Transverse colon (tissue), 3 donors: Measurements from ENCODE around the gene SPEN.

Experiments
- POLR2A ChIP-seq: fragments of 450-650 bp; IDR thresholded peaks from one replicate; pipeline ENCODE4 v1.6.1; 2016; ENCODE audit warnings: antibody characterized with exemption, mild to moderate bottlenecking, moderate library complexity
- TF ChIP-seq, protein P1 (sequence below), 5 experiments: fragments of 200-600 bp in 3 of 5; fragments of 450-650 bp in 2 of 5; sonication (generic) in 3 of 5; IDR thresholded peaks; 1 replicate in 2 of 5; 2 replicates in 3 of 5; pipeline ENCODE4 v1.5.1; 2016 to 2017; ENCODE audit warnings: antibody characterized with exemption in 5 of 5, inconsistent platforms in 3 of 5, mild to moderate bottlenecking in 2 of 5, moderate library complexity in 1 of 5

DNA sequence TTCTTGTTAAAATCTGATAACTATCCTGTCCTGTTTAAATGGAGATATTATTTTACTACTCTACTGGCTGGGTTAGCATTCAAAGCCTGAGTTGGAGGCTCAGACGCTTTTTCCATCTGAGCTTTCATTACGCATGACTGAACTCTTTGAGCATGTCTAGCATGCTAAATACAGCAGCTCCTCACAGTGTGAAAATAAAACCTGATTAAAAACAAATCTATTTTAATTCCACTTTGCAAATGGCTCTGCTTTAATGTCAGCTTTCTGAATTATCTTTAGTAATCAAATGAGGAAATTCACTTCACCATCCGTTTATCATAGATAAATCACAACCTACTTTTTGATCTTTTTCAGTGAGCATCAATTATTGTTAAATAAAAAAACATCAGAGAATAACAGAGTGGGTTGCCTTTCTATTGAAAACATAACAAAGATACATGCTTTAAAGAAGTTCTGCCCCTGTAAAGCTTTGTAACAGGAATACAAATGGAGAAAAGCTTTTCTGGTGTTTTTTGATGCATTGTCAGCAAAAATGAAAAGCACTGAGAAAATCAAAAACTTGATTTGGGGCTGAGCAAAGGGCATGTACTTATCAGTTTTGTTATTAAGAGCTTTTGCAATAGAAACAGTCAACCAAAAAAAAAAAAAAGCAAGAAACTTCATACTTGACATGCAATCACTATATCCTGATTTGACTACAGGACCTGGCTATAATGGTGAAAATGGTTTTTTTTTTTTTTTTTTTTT, 3.5 kb upstream of the SPEN start:
- TF ChIP-seq POLR2A, result no peak
- TF ChIP-seq, protein P1, sequence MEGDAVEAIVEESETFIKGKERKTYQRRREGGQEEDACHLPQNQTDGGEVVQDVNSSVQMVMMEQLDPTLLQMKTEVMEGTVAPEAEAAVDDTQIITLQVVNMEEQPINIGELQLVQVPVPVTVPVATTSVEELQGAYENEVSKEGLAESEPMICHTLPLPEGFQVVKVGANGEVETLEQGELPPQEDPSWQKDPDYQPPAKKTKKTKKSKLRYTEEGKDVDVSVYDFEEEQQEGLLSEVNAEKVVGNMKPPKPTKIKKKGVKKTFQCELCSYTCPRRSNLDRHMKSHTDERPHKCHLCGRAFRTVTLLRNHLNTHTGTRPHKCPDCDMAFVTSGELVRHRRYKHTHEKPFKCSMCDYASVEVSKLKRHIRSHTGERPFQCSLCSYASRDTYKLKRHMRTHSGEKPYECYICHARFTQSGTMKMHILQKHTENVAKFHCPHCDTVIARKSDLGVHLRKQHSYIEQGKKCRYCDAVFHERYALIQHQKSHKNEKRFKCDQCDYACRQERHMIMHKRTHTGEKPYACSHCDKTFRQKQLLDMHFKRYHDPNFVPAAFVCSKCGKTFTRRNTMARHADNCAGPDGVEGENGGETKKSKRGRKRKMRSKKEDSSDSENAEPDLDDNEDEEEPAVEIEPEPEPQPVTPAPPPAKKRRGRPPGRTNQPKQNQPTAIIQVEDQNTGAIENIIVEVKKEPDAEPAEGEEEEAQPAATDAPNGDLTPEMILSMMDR (IDR thresholded peaks at IDR 0.05), result no peak
